K562 (cell line): Measurements from ENCODE around the gene HLA-E. TPM values are rescaled to one million over a fixed set of nuclear protein-coding genes. Genes with fewer than 3 reads are reported as not detected.

ENCODE experiments used
- BACH1 ChIP-seq: fragments of 200-800 bp; sonication (Bioruptor generic); IDR thresholded peaks from 2 replicates; pipeline ENCODE4 v1.6.1; 2016; ENCODE audit warnings: missing genetic modification characterization, missing compliant biosample characterization
- BRD9 ChIP-seq: fragments of 450-650 bp; IDR thresholded peaks from 2 replicates; pipeline ENCODE4 v1.6.1; 2018; ENCODE audit warnings: low read depth; ENCODE audit not compliant: partially characterized antibody
- EP300 ChIP-seq: IDR thresholded peaks from 2 replicates; pipeline ENCODE4 v1.6.1; 2012; ENCODE audit warnings: low read length, improper control_type of control experiment
- FOS ChIP-seq: IDR thresholded peaks from 3 replicates; pipeline ENCODE4 v1.6.1; 2011; ENCODE audit not compliant: insufficient read length; ENCODE audit errors: extremely low read depth
- FOXJ3 ChIP-seq: sonication (generic); formaldehyde crosslinking; IDR thresholded peaks from 2 replicates; pipeline ENCODE4 v1.4.0; 2020; ENCODE audit warnings: mild to moderate bottlenecking, missing genetic modification reagents
- IFI16 ChIP-seq: fragments of 250-450 bp; sonication (Bioruptor Pico); IDR thresholded peaks from 2 replicates; pipeline ENCODE4 v2.1.2; 2022; ENCODE audit warnings: mild to moderate bottlenecking, inconsistent platforms
- MYBL2 ChIP-seq, 2 experiments: fragments of 450-650 bp in 1 of 2; sonication (generic) in 1 of 2; formaldehyde crosslinking in 1 of 2; IDR thresholded peaks; 2 replicates each; pipeline versions ENCODE4 v1.6.1 to v1.8.1; 2017 to 2022; ENCODE audit warnings: borderline replicate concordance in 1 of 2, inconsistent platforms in 1 of 2, low read depth in 1 of 2, mild to moderate bottlenecking in 1 of 2, missing genetic modification reagents in 1 of 2, moderate library complexity in 1 of 2
- RBM22 ChIP-seq: fragments of 200-400 bp; formaldehyde crosslinking; IDR thresholded peaks from 2 replicates; pipeline ENCODE4 v1.6.1; 2018; ENCODE audit warnings: low read length, low read depth; ENCODE audit not compliant: poor library complexity, severe bottlenecking
- RBM34 ChIP-seq: fragments of 200-400 bp; formaldehyde crosslinking; IDR thresholded peaks from 2 replicates; pipeline ENCODE4 v1.6.1; 2018; ENCODE audit warnings: low read length, borderline replicate concordance; ENCODE audit not compliant: insufficient read depth
- SMARCB1 ChIP-seq: IDR thresholded peaks from 2 replicates; pipeline ENCODE4 v1.6.1; 2011; ENCODE audit warnings: improper control_type of control experiment, low read depth; ENCODE audit not compliant: insufficient read length
- SREBF2 ChIP-seq: sonication (generic); formaldehyde crosslinking; IDR thresholded peaks from 2 replicates; pipeline ENCODE4 v1.4.0; 2020; ENCODE audit warnings: mild to moderate bottlenecking, missing genetic modification reagents
- UBTF ChIP-seq, 2 experiments: IDR thresholded peaks; 2 replicates each; pipeline ENCODE4 v1.6.1; 2012; ENCODE audit warnings: improper control_type of control experiment in 2 of 2, low read depth in 2 of 2, low read length in 2 of 2, borderline replicate concordance in 1 of 2
- ZBTB40 ChIP-seq, 2 experiments: fragments of 450-650 bp in 1 of 2; sonication (generic) in 1 of 2; formaldehyde crosslinking in 1 of 2; IDR thresholded peaks; 2 replicates each; pipeline versions ENCODE4 v1.7.1 to v1.9.0; 2016 to 2022; ENCODE audit warnings: inconsistent platforms in 1 of 2, mild to moderate bottlenecking in 1 of 2, missing genetic modification reagents in 1 of 2
- ZNF707 ChIP-seq: fragments of 250-450 bp; sonication (Bioruptor Pico); conservative IDR thresholded peaks from 2 replicates; pipeline ENCODE4 v1.8.0; 2022; ENCODE audit warnings: inconsistent platforms, mild to moderate bottlenecking, moderate library complexity
- polyA plus RNA-seq, 8 experiments: library from polyadenylated mRNA; depleted of rRNA in 4 of 8; stranded (reverse) in 5 of 8; unstranded in 3 of 8; fragments of >200 nt; fragmentation: Nextera tagmentation in 2 of 8; fragmentation: Illumina TruSeq in 1 of 8; extraction: Ambion mirVana in 2 of 8; extraction: Trizol in 1 of 8; gene quantifications; 2 replicates each; pipeline versions ENCODE4 v1.2.1 to v1.2.3, GENCODE V29; 2011 to 2014; ENCODE audit warnings: inconsistent platforms in 1 of 8, missing spikeins in 1 of 8
- total RNA-seq, 7 experiments: library from RNA; depleted of rRNA in 6 of 7; stranded (reverse); fragments of >200 nt in 6 of 7; fragmentation: Illumina TruSeq in 2 of 7; extraction: Trizol in 2 of 7; gene quantifications; 2 replicates each; pipeline versions ENCODE4 v1.2.1 to v1.2.3, GENCODE V29; 2011 to 2021; ENCODE audit warnings: low replicate concordance in 1 of 7

Gene HLA-E
- total and polyA plus RNA-seq, 9 of the 15 experiments (the other 6 are each of a cell fraction or from before 2014, with no cell fraction given) = 3.2 to 39.9 (median 26.8) TPM

- TF ChIP-seq UBTF (IDR thresholded peaks at IDR 0.05; ENCODE audit: borderline replicate concordance in 1 of 2, low read depth in 2 of 2, low read length in 2 of 2) = 0 out of 4 replicates have a peak, but pooled peaks of 1 of the 2 experiments have one; percentile 19
- TF ChIP-seq EP300 = peak; percentile 4; the same call in 1 of the 2 replicates
- no peak for TF ChIP-seq BACH1 (tag)
- TF ChIP-seq BRD9 = no peak
- TF ChIP-seq MYBL2 (IDR thresholded peaks at IDR 0.05; ENCODE audit: low read depth) = no peak; the same call in 1 of the 2 replicates
- no peak for TF ChIP-seq MYBL2 (CRISPR knock-in tag; IDR thresholded peaks at IDR 0.05; ENCODE audit: borderline replicate concordance)
- TF ChIP-seq RBM34 = no peak
- TF ChIP-seq SMARCB1 = no peak
- TF ChIP-seq IFI16 = no peak
- no peak for TF ChIP-seq FOXJ3
- 0 out of 2 replicates have a peak, but pooled peaks have one; percentile 49 for TF ChIP-seq SREBF2 (CRISPR knock-in tag)
- peak; percentile 61; the same call in 1 of the 2 replicates for TF ChIP-seq ZBTB40 (IDR thresholded peaks at IDR 0.05)
- TF ChIP-seq ZBTB40 (CRISPR knock-in tag; IDR thresholded peaks at IDR 0.05) = no peak
- TF ChIP-seq ZNF707 (CRISPR knock-in tag) = no peak
- TF ChIP-seq FOS = peak; percentile 86
- TF ChIP-seq RBM22 = peak; percentile 35
These were observed at the start of gene HLA-E (continued) for GRCh38 chr6:30489081-30490025.
